ENCODE data around the gene PLCB1.

DNA sequence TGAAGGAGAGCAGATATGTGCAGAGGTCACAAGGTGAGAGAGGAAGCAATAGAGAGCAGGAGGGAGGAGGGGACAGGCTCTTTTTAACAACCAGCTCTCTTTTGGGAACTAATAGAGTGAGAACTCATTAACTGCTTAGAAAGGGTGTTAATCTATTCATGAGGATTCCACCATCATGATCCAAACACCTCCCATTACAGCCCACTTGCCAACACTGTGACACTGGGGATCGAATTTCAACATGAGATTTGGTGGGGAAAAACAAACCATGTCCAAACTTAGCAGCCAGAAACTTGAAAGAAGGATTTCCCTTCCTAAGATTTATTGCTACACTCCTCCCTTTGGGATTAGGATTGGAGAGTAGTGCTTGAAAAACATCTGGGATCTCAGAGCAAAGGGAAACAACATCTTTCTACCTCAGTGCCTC is 801.3 kb downstream of the PLCB1 start:
- TF ChIP-seq ELF4 (CRISPR knock-in tag; IDR thresholded peaks at IDR 0.05; ENCODE audit: low read depth) (no peak), CREB1 (CRISPR knock-in tag; IDR thresholded peaks at IDR 0.05) (no peak), SP1 (CRISPR knock-in tag; conservative IDR thresholded peaks at IDR 0.05) (no peak)
- TF ChIP-seq, protein P1, sequence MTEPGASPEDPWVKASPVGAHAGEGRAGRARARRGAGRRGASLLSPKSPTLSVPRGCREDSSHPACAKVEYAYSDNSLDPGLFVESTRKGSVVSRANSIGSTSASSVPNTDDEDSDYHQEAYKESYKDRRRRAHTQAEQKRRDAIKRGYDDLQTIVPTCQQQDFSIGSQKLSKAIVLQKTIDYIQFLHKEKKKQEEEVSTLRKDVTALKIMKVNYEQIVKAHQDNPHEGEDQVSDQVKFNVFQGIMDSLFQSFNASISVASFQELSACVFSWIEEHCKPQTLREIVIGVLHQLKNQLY (CRISPR knock-in tag; IDR thresholded peaks at IDR 0.05), result no peak

All from WTC11 (cell line).